SH-SY5Y (cell line): ENCODE results near the gene CCDC15.

Source experiments
- GATA2 ChIP-seq: IDR thresholded peaks from 2 replicates; pipeline ENCODE4 v1.6.1; 2011; ENCODE audit warnings: mild to moderate bottlenecking, low read depth, low read length
- GATA3 ChIP-seq: IDR thresholded peaks from 2 replicates; pipeline ENCODE4 v1.6.1; 2011; ENCODE audit warnings: low read depth, mild to moderate bottlenecking, low read length, moderate library complexity

DNA sequence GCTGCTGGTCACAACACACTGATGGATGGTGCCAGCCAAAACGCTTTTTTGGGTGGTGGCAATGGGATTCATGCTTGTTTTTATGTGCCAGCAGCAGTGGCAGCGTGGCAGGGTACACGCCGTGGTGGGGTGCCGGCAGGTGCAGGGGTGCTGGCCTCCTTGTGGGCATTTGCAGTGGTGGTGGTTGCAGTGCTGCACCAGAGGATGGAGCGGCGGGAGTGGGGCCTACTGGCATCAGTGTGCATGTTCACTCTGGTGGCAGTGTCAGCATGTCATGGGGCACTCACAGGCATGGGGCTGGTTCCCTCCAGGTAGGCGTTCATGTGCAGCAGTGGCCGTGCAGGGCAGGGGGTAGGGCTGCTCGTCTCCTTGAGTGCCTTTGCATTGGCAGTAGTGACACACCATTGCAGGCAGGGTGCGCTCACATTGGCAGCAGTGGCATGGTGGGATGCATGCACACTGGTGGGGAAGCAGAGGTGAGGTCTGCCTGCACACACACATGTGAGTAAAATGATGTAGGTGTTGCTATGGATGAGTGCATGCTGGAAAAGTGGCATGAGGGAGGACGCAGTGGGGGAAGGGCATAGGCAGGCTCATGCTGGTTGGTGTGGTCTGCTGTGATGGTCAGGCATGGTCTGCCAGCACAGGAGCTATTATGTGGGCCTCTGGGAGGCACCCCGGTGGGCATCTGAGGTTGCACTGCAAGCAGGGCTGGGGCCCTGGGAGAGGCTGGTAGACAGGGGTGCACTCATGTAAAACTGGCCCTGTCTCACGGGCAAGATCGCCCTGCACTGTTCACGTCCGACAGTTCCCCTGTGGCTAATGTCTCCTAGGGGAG lies 29.9 kb downstream of the CCDC15 start:
- TF ChIP-seq GATA2 (no peak), GATA3 (no peak)
